HCT116 (cell line): ENCODE results near the gene C5orf58. TPM values are rescaled to one million over a fixed set of nuclear protein-coding genes. Genes with fewer than 3 reads are reported as not detected.

Experiments
- ATAC-seq: fragments of 200-7000 bp; cut with Tn5 transposase; 2 replicates; pipeline ENCODE4 v1.9.1; 2020; ENCODE audit warnings: mild to moderate bottlenecking, moderate library complexity
- BruUV-seq: library from RNA; stranded (reverse); fragments of 400-500 nt; replicated peaks from 2 replicates; lab custom pipeline; 2021; lab: Mats Ljungman, UMichigan
- CTCF ChIA-PET: fragments of 300-600 bp; sonication (Branson Sonifier 250); formaldehyde crosslinking; loops from one replicate; lab custom pipeline; 2021; ENCODE audit warnings: antibody characterized with exemption; lab: Charles Lee
- POLR2A ChIA-PET: fragments of 300-600, 350-600 bp; sonication (Branson Sonifier 250); formaldehyde crosslinking; loops from one replicate; lab custom pipeline; 2021; ENCODE audit warnings: antibody characterized with exemption; lab: Charles Lee
- RAD21 ChIA-PET, 2 experiments: fragments of 300-600 bp; sonication (Branson Sonifier 250); formaldehyde crosslinking; loops; one replicate each; lab custom pipeline; 2023; ENCODE audit warnings: low total read pairs in 2 of 2; ENCODE audit not compliant: uncharacterized antibody in 2 of 2, unreplicated experiment in 2 of 2, low non-redundant PET in 1 of 2; lab: Charles Lee
- DNase-seq: peaks from one replicate; pipeline ENCODE4 v3.0.0-alpha.2; 2010; ENCODE audit warnings: low read depth, low spot score
- H2AFZ ChIP-seq: fragments of 200-600 bp; shearing (Covaris generic), sonication (generic); 2 replicates; pipeline ENCODE4 v1.6.1; 2017; ENCODE audit warnings: low read depth, mixed run types, mixed read lengths, antibody characterized with exemption, low read length; ENCODE audit not compliant: poor library complexity, severe bottlenecking
- H3K27ac ChIP-seq: 2 replicates; pipeline ENCODE4 v1.5.1; 2012; ENCODE audit warnings: low read depth, low read length
- H3K27me3 ChIP-seq: fragments of 200-600 bp; sonication (generic); 2 replicates; pipeline ENCODE4 v1.6.1; 2016; ENCODE audit warnings: mixed run types, low read length, mixed read lengths; ENCODE audit not compliant: insufficient read depth
- H3K36me3 ChIP-seq, 2 experiments: fragments of 200-500 bp in 1 of 2; fragments of 200-600 bp in 1 of 2; sonication (Bioruptor generic) in 1 of 2; sonication (generic) in 1 of 2; 2 replicates each; pipeline versions ENCODE4 v1.5.1 to v1.6.1; 2014 to 2016; ENCODE audit warnings: low read length in 2 of 2, inconsistent platforms in 1 of 2, mixed read lengths in 1 of 2, mixed run types in 1 of 2; ENCODE audit not compliant: insufficient read depth in 2 of 2, control insufficient read depth in 1 of 2
- H3K4me1 ChIP-seq, 2 experiments: fragments of 200-600 bp in 1 of 2; sonication (generic) in 1 of 2; 2 replicates each; pipeline versions ENCODE4 v1.5.1 to v1.6.1; 2012 to 2017; ENCODE audit warnings: low read length in 2 of 2, inconsistent platforms in 1 of 2, mild to moderate bottlenecking in 1 of 2, mixed read lengths in 1 of 2, mixed run types in 1 of 2, moderate library complexity in 1 of 2; ENCODE audit not compliant: insufficient read depth in 2 of 2, control insufficient read depth in 1 of 2
- H3K4me2 ChIP-seq: fragments of 200-600 bp; sonication (generic); 2 replicates; pipeline ENCODE4 v1.6.1; 2017; ENCODE audit warnings: mixed run types, low read length, mixed read lengths
- H3K4me3 ChIP-seq, 2 experiments: fragments of 200-600 bp in 1 of 2; sonication (generic) in 1 of 2; replicated peaks in 1 of 2; 2 replicates each; pipeline ENCODE4 v1.5.1; 2011 to 2016; ENCODE audit warnings: low read length in 2 of 2, control low read depth in 1 of 2, low read depth in 1 of 2, mild to moderate bottlenecking in 1 of 2, mixed read lengths in 1 of 2, mixed run types in 1 of 2
- H3K79me2 ChIP-seq: fragments of 200-600 bp; sonication (generic); 2 replicates; pipeline ENCODE4 v1.6.1; 2017; ENCODE audit warnings: mild to moderate bottlenecking, mixed run types, low read length, moderate library complexity, mixed read lengths; ENCODE audit not compliant: insufficient read depth
- H3K9ac ChIP-seq: fragments of 200-600 bp; sonication (generic); 2 replicates; pipeline ENCODE4 v1.6.1; 2016; ENCODE audit warnings: low read length, mixed read lengths
- H3K9me2 ChIP-seq: fragments of 200-600 bp; sonication (generic), shearing (Covaris generic); 2 replicates; pipeline ENCODE4 v1.6.1; 2017; ENCODE audit warnings: mixed run types, mild to moderate bottlenecking, moderate library complexity; ENCODE audit not compliant: insufficient read depth
- H3K9me3 ChIP-seq, 2 experiments: fragments of 200-500 bp in 1 of 2; fragments of 200-600 bp in 1 of 2; sonication (Bioruptor generic) in 1 of 2; sonication (generic) in 1 of 2; 2 replicates each; pipeline ENCODE4 v1.6.1; 2014 to 2017; ENCODE audit warnings: low read length in 2 of 2, mixed read lengths in 2 of 2, inconsistent platforms in 1 of 2, low read depth in 1 of 2, mild to moderate bottlenecking in 1 of 2, mixed run types in 1 of 2, moderate library complexity in 1 of 2; ENCODE audit not compliant: control insufficient read depth in 1 of 2, insufficient read depth in 1 of 2
- H4K20me1 ChIP-seq: fragments of 200-600 bp; sonication (generic), shearing (Covaris generic); 2 replicates; pipeline ENCODE4 v1.6.1; 2017; ENCODE audit warnings: mixed run types, mild to moderate bottlenecking, moderate library complexity; ENCODE audit not compliant: insufficient read depth
- CBX3 ChIP-seq: IDR thresholded peaks from 2 replicates; pipeline ENCODE4 v1.6.1; 2012; ENCODE audit warnings: low read depth
- CEBPB ChIP-seq: IDR thresholded peaks from 2 replicates; pipeline ENCODE4 v1.6.1; 2012; ENCODE audit warnings: low read depth
- CTCF ChIP-seq, 3 experiments: fragments of 200-600 bp in 1 of 3; sonication (generic) in 1 of 3; IDR thresholded peaks in 2 of 3; conservative IDR thresholded peaks in 1 of 3; 2 replicates each; pipeline ENCODE4 v1.5.1; 2012 to 2017; ENCODE audit warnings: low read depth in 2 of 3, low read length in 2 of 3, antibody characterized with exemption in 1 of 3, borderline replicate concordance in 1 of 3, control low read depth in 1 of 3, mild to moderate bottlenecking in 1 of 3, mixed read lengths in 1 of 3, mixed run types in 1 of 3, moderate library complexity in 1 of 3; ENCODE audit not compliant: insufficient read depth in 1 of 3
- EGR1 ChIP-seq: IDR thresholded peaks from 2 replicates; pipeline ENCODE4 v1.6.1; 2012; ENCODE audit warnings: low read depth
- ELF1 ChIP-seq: IDR thresholded peaks from 2 replicates; pipeline ENCODE4 v1.6.1; 2012; ENCODE audit warnings: low read depth, borderline replicate concordance
- FOSL1 ChIP-seq: IDR thresholded peaks from 2 replicates; pipeline ENCODE4 v1.6.1; 2012; ENCODE audit warnings: low read depth
- JUND ChIP-seq: IDR thresholded peaks from 2 replicates; pipeline ENCODE4 v1.6.1; 2012
- MAX ChIP-seq: IDR thresholded peaks from 2 replicates; pipeline ENCODE4 v1.6.1; 2012
- POLR2A ChIP-seq: IDR thresholded peaks from 2 replicates; pipeline ENCODE4 v1.7.0; 2011; ENCODE audit warnings: borderline replicate concordance; ENCODE audit not compliant: insufficient read depth, insufficient read length; ENCODE audit errors: extremely low read depth
- POLR2AphosphoS5 ChIP-seq: IDR thresholded peaks from 2 replicates; pipeline ENCODE4 v1.6.1; 2011; ENCODE audit warnings: mild to moderate bottlenecking, low read depth, low read length, moderate library complexity
- REST ChIP-seq: IDR thresholded peaks from 2 replicates; pipeline ENCODE4 v1.6.1; 2012; ENCODE audit warnings: low read depth
- SIN3A ChIP-seq: IDR thresholded peaks from 2 replicates; pipeline ENCODE4 v1.6.1; 2012; ENCODE audit warnings: low read depth
- SP1 ChIP-seq: IDR thresholded peaks from 2 replicates; pipeline ENCODE4 v1.6.1; 2012; ENCODE audit warnings: low read depth
- SRF ChIP-seq: IDR thresholded peaks from 2 replicates; pipeline ENCODE4 v1.6.1; 2012; ENCODE audit warnings: low read depth
- ZBTB33 ChIP-seq: IDR thresholded peaks from 2 replicates; pipeline ENCODE4 v1.6.1; 2011; ENCODE audit warnings: mild to moderate bottlenecking, low read length, moderate library complexity; ENCODE audit not compliant: insufficient replicate concordance; ENCODE audit errors: extremely low read depth
- ZFX ChIP-seq: fragments of 450-650 bp; IDR thresholded peaks from 2 replicates; pipeline ENCODE4 v1.6.1; 2017
- ZNF274 ChIP-seq: fragments of 200-500 bp; sonication (Bioruptor generic); IDR thresholded peaks from 2 replicates; pipeline ENCODE4 v1.6.1; 2014; ENCODE audit warnings: mild to moderate bottlenecking, low read depth, low read length, inconsistent platforms
- intact Hi-C: fragments of 100-400 bp; cut with micrococcal nuclease; formaldehyde crosslinking; loops from 2 replicates; pipeline ENCODE4 v1.10.0; 2022
- total RNA-seq: library from RNA; stranded (reverse); gene quantifications from one replicate; pipeline ENCODE4 v1.2.1, GENCODE V29; 2021; ENCODE audit not compliant: unreplicated experiment

C5orf58 gene
- total RNA-seq, 1 experiment from 2014 or later = not detected

GRCh38 chr5:170211575-170212334 is 21.0 kb upstream of the C5orf58 start:
- CTCF ChIA-PET = interaction anchor here (1.4 to 1.5 kb wide), 2 partner anchors 14 to 141 kb away, joined by 3 read pairs; no protein-coding TSS in a partner anchor
- peaks cover 35% of the 10 kb centered on the region for H3K27me3 ChIP-seq
- no peak for TF ChIP-seq MAX
- TF ChIP-seq POLR2A = no peak
- TF ChIP-seq SIN3A = no peak
- no peak for TF ChIP-seq CEBPB
- TF ChIP-seq REST = no peak
- TF ChIP-seq ZBTB33 = no peak
- no peak for TF ChIP-seq JUND
- no peak for TF ChIP-seq ZNF274
- no peak for TF ChIP-seq SP1
- TF ChIP-seq ZFX = no peak
- TF ChIP-seq POLR2AphosphoS5 = no peak
- no peak for TF ChIP-seq SRF
- TF ChIP-seq CBX3 = no peak
- no peak for TF ChIP-seq ELF1
- no peak for TF ChIP-seq FOSL1
- TF ChIP-seq CTCF (IDR thresholded peaks at IDR 0.05 in 2 of 3, conservative IDR thresholded peaks at IDR 0.05 in 1 of 3; ENCODE audit: borderline replicate concordance in 1 of 3, insufficient read depth in 1 of 3, low read depth in 2 of 3, low read length in 2 of 3) = no peak
- TF ChIP-seq EGR1 = no peak
- intact Hi-C loops = loop anchor here (10.0 kb wide), 1 partner anchor 1227 kb away; no protein-coding TSS in a partner anchor
- H3K4me1 ChIP-seq = no peaks in the 10 kb centered on the region
- BruUV-seq = no TSS peak
- H3K79me2 ChIP-seq = no peaks in the 10 kb centered on the region
- no peaks in the 10 kb centered on the region for H3K36me3 ChIP-seq
- H3K4me3 ChIP-seq = no peak overlapping the region
- ATAC-seq (no peak), DNase-seq (no peak)
- RAD21 ChIA-PET = no interaction called here
- no peak overlapping the region for H3K4me2 ChIP-seq
- no peak overlapping the region for H3K9ac ChIP-seq
- H3K27ac ChIP-seq = no peak overlapping the region
- no peak overlapping the region for H2AFZ ChIP-seq
- H3K9me3 ChIP-seq = no peaks in the 10 kb centered on the region
- no peaks in the 10 kb centered on the region for H3K9me2 ChIP-seq
- no peaks in the 10 kb centered on the region; the same call in 1 of the 2 replicates for H4K20me1 ChIP-seq
- POLR2A ChIA-PET = no interaction called here
